GM21619 (cell line): Measurements from ENCODE around the gene PIP5K1A.
"Not testable (repeated sequence)": the region's sequence is repeated elsewhere in the genome, so short reads cannot be mapped to it uniquely, and the experiment has no call there.

ENCODE experiments used
- ATAC-seq: cut with Tn5 transposase; IDR thresholded peaks from one replicate; pipeline ENCODE4 v1.9.1; 2021; ENCODE audit not compliant: unreplicated experiment

PIP5K1A gene

GRCh38 chr1:151198254-151199127 lies at the start of gene PIP5K1A:
Gene PIP5K1A, plus strand, starts transcription at chr1:151198552. Its CDS starts 445 bp downstream, at chr1:151198997.
- ATAC-seq: peak; percentile 75

- peak; percentile 66 for ATAC-seq
These were observed 41.9 kb upstream of the PIP5K1A start, which contains the start of gene TNFAIP8L2 for GRCh38 chr1:151156515-151156819. Gene TNFAIP8L2, plus strand, starts transcription at chr1:151156649. Its CDS starts 2,049 bp downstream, at chr1:151158698.

- no peak for ATAC-seq
These were observed 41.3 kb upstream of the PIP5K1A start for GRCh38 chr1:151157067-151157531.

- ATAC-seq: no peak
These were observed 40.0 kb upstream of the PIP5K1A start for GRCh38 chr1:151158326-151158725.

- ATAC-seq: no peak
These were observed 39.6 kb upstream of the PIP5K1A start for GRCh38 chr1:151158751-151159251.

- ATAC-seq: no peak
These were observed 39.0 kb upstream of the PIP5K1A start for GRCh38 chr1:151159373-151159772.

GRCh38 chr1:151164732-151165280 lies 33.5 kb upstream of the PIP5K1A start:
- no peak for ATAC-seq

GRCh38 chr1:151165281-151165737 lies 33.0 kb upstream of the PIP5K1A start:
- peak; percentile 15 for ATAC-seq

- peak; percentile 87 for ATAC-seq
These were observed 32.4 kb upstream of the PIP5K1A start, which contains the start of the genes LYSMD1 and SCNM1 for GRCh38 chr1:151165738-151166504. Gene LYSMD1, minus strand, starts transcription at chr1:151165902. Its CDS starts 644 bp downstream, at chr1:151165258. Gene SCNM1, plus strand, starts transcription at chr1:151166144. Its CDS starts 9 bp downstream, at chr1:151166153.

- no peak for ATAC-seq
These were observed 31.8 kb upstream of the PIP5K1A start for GRCh38 chr1:151166505-151166956.

GRCh38 chr1:151167116-151167515 lies 31.2 kb upstream of the PIP5K1A start:
- ATAC-seq: no peak

GRCh38 chr1:151171190-151171589 lies 27.2 kb upstream of the PIP5K1A start:
- no peak for ATAC-seq

- no peak for ATAC-seq
These were observed 23.2 kb upstream of the PIP5K1A start for GRCh38 chr1:151175041-151175741.

GRCh38 chr1:151175863-151176262 lies 22.5 kb upstream of the PIP5K1A start, which contains the start of gene TMOD4:
Gene TMOD4, minus strand, starts transcription at chr1:151175981. Its CDS starts 1,106 bp downstream, at chr1:151174875.
- ATAC-seq: no peak

GRCh38 chr1:151176514-151177045 lies 21.8 kb upstream of the PIP5K1A start:
- no peak for ATAC-seq

GRCh38 chr1:151184211-151184610 lies 14.1 kb upstream of the PIP5K1A start:
- ATAC-seq: no peak

GRCh38 chr1:151187205-151187604 lies 11.1 kb upstream of the PIP5K1A start:
- ATAC-seq: no peak

- ATAC-seq: not testable (repeated sequence)
These were observed 9.7 kb upstream of the PIP5K1A start for GRCh38 chr1:151188667-151189066.

GRCh38 chr1:151189637-151190445 lies 8.5 kb upstream of the PIP5K1A start, which contains the start of gene VPS72:
Gene VPS72, minus strand, starts transcription at chr1:151190197. Its CDS starts 76 bp downstream, at chr1:151190121.
- peak; percentile 85 for ATAC-seq
